Body of pancreas (tissue), 4 donors: ENCODE measurements around the gene ADCYAP1R1. TPM values are rescaled to one million over a fixed set of nuclear protein-coding genes. Genes with fewer than 3 reads are reported as not detected.

Experiments used
- ATAC-seq: fragments of 150-250 bp; one replicate; pipeline ENCODE4 v1.9.1; 2016
- DNase-seq, 4 donors: peaks; one replicate each; pipeline ENCODE4 v3.0.0-alpha.2; 2019
- H3K27ac ChIP-seq, 4 donors: fragments of 200-600 bp; sonication (generic); 1 replicate in 3 of 4; 2 replicates in 1 of 4; pipeline versions ENCODE4 v1.5.1 to v1.6.1; 2016 to 2019; ENCODE audit warnings: mild to moderate bottlenecking in 1 of 4, mixed read lengths in 1 of 4, moderate library complexity in 1 of 4
- H3K27me3 ChIP-seq, 2 donors: fragments of 200-600 bp; sonication (generic); one replicate each; pipeline ENCODE4 v1.6.0; 2016; ENCODE audit warnings: mild to moderate bottlenecking in 1 of 2
- H3K36me3 ChIP-seq, 2 donors: fragments of 200-600 bp; sonication (generic); replicated peaks in 1 of 2; 2 replicates each; pipeline ENCODE4 v1.5.1; 2016; ENCODE audit warnings: low read depth in 2 of 2; ENCODE audit not compliant: insufficient read depth in 1 of 2
- H3K4me1 ChIP-seq: fragments of 200-600 bp; sonication (generic); one replicate; pipeline ENCODE4 v1.6.0; 2016
- H3K4me3 ChIP-seq, 2 donors: fragments of 200-600 bp; sonication (generic); 1 replicate in 1 of 2; 2 replicates in 1 of 2; pipeline ENCODE4 v1.5.1; 2016 to 2019
- H3K9me3 ChIP-seq, 3 donors: fragments of 200-600 bp; sonication (generic); 1 replicate in 2 of 3; 2 replicates in 1 of 3; pipeline ENCODE4 v1.5.1; 2016
- POLR2A ChIP-seq, 3 donors: fragments of 450-650 bp; IDR thresholded peaks; one replicate each; pipeline ENCODE4 v1.6.1; 2016; ENCODE audit warnings: antibody characterized with exemption in 3 of 3, mild to moderate bottlenecking in 2 of 3
- WGBS, 2 donors: methylation state at CpG; one replicate each; pipeline ENCODE4 v1.1.5; 2017; 5-methylcytosine and 5-hydroxymethylcytosine counted together
- intact Hi-C: fragments of 100-400 bp; cut with DNase I; formaldehyde crosslinking; loops from one replicate; pipeline ENCODE4 v1.15.1; 2023
- total RNA-seq, 2 donors: library from RNA; depleted of rRNA; stranded (reverse); fragments of >200 nt; gene quantifications; one replicate each; pipeline ENCODE4 v1.1.0, GENCODE V29; 2016
- TF ChIP-seq, protein P1 (sequence below), 7 experiments: fragments of 450-650 bp in 4 of 7; fragments of 200-600 bp in 3 of 7; sonication (generic) in 3 of 7; IDR thresholded peaks; one replicate each; pipeline ENCODE4 v1.5.1; 2016 to 2019; ENCODE audit warnings: antibody characterized with exemption in 7 of 7

Gene ADCYAP1R1
- total RNA-seq, 2 donors from 2014 or later, result 1.8 to 8.2 TPM

GRCh38 chr7:31098642-31099360 lies 46.7 kb downstream of the ADCYAP1R1 start:
- TF ChIP-seq POLR2A (IDR thresholded peaks at IDR 0.05), result no peak
- TF ChIP-seq, protein P1, sequence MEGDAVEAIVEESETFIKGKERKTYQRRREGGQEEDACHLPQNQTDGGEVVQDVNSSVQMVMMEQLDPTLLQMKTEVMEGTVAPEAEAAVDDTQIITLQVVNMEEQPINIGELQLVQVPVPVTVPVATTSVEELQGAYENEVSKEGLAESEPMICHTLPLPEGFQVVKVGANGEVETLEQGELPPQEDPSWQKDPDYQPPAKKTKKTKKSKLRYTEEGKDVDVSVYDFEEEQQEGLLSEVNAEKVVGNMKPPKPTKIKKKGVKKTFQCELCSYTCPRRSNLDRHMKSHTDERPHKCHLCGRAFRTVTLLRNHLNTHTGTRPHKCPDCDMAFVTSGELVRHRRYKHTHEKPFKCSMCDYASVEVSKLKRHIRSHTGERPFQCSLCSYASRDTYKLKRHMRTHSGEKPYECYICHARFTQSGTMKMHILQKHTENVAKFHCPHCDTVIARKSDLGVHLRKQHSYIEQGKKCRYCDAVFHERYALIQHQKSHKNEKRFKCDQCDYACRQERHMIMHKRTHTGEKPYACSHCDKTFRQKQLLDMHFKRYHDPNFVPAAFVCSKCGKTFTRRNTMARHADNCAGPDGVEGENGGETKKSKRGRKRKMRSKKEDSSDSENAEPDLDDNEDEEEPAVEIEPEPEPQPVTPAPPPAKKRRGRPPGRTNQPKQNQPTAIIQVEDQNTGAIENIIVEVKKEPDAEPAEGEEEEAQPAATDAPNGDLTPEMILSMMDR (IDR thresholded peaks at IDR 0.05), result no peak
- peak in 1 of 4 donors; percentile 2 for DNase-seq
- H3K27ac ChIP-seq, result no peak overlapping the region
- no peak for ATAC-seq
- WGBS, 2 donors, result 79 to 84% methylated on average over 5 of the region's 5 CpGs
- H3K27me3 ChIP-seq, result no peaks in the 10 kb centered on the region
- no peaks in the 10 kb centered on the region for H3K4me1 ChIP-seq
- intact Hi-C loops, result no loop called here
- H3K36me3 ChIP-seq, result no peaks in the 10 kb centered on the region
- H3K9me3 ChIP-seq, result no peaks in the 10 kb centered on the region
- H3K4me3 ChIP-seq, result no peak overlapping the region

DNA sequence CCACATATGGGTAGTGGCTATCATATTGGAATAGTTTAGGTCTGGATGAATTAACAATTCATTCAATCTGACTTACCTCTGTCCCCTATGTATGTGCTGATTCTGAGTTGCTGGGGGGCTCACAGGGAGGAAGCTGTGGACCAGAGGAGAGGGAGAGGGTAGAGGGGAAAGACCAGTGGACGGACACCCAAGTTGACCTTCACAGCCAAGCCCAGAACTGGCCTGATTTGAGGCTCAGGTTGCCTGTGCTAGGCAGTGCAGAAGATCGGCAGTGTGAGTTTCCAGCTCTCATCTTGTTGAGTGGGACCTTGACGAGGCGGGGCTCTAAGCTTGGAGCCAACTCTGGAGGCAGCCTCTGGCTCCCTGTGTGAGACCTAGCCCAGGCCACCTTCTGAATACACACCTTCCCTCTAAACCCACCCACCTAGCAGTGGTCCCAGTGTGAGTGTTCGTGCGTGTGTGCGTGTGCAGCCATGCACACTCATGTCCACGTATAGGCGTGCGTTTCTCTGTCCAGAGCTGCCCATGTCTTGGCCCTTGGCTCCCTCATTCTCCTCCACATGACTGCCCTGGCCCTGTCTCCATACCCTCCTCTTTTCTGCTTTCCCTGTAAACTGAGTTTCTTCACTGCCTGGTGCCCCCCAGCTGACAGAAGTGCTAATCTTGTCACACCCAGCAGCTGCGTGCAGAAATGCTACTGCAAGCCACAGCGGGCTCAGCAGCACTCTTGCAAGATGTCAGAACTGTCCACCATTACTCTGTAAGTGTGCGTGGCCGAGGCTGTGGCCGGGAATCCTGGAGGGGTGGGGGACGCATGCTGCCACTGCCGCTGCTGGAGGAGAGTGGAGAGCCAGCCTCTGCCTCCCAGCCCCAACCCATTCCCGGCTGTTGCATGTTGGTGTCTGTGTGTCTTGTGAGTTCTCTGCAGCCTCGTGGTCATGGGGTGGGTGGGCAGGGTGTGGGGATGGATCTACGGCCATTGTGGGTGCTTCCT lies 47.6 kb downstream of the ADCYAP1R1 start:
- Histone ChIP-seq H3K4me1 (no peaks in the 10 kb centered on the region), H3K4me3 (no peak overlapping the region), H3K27me3 (no peaks in the 10 kb centered on the region), H3K27ac (no peak overlapping the region), H3K9me3 (no peaks in the 10 kb centered on the region), H3K36me3 (no peaks in the 10 kb centered on the region)
- no peak for TF ChIP-seq POLR2A (IDR thresholded peaks at IDR 0.05)
- TF ChIP-seq, protein P1 (IDR thresholded peaks at IDR 0.05), result no peak
- DNase-seq (no peak), ATAC-seq (no peak)
- WGBS, 2 donors, result 66 to 67% methylated on average over 14 to 20 of the region's 20 CpGs
- intact Hi-C loops, result loop anchor here (10.0 kb wide), 1 partner anchor 275 kb away; no protein-coding TSS in a partner anchor

DNA sequence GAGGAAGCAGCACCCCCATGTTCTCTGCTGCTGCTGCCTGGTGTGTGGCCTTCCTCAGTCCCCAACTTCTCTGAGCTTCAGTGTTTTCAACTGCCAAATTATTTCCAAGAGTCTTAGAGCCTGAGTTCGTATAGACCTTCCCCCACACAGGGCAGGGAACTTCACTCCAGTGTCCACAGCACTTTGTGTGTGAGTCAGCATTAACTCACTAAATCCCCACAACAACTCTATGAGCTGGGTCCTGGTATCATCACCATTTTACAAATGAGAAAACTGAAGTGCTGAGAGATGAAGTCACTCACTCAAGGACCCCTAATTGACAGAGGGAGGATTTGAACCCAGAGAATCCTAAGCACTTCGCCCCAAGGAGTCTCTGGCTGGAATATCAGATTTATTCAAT lies 48.3 kb downstream of the ADCYAP1R1 start:
- 55 to 56% methylated on average over 2 of the region's 2 CpGs for WGBS, 2 donors

GRCh38 chr7:31100871-31101270 lies 48.8 kb downstream of the ADCYAP1R1 start:
- no peak for DNase-seq
- 50 to 60% methylated on average over 2 to 3 of the region's 3 CpGs for WGBS, 2 donors
- Histone ChIP-seq H3K4me3 (no peak overlapping the region), H3K9me3 (no peaks in the 10 kb centered on the region), H3K4me1 (no peaks in the 10 kb centered on the region), H3K27me3 (no peaks in the 10 kb centered on the region), H3K36me3 (no peaks in the 10 kb centered on the region), H3K27ac (no peak overlapping the region)
- ATAC-seq, result no peak
- TF ChIP-seq, protein P1 (IDR thresholded peaks at IDR 0.05), result no peak
- TF ChIP-seq POLR2A (IDR thresholded peaks at IDR 0.05), result no peak
- intact Hi-C loops, result loop anchor here (10.0 kb wide), 1 partner anchor 276 kb away; no protein-coding TSS in a partner anchor

More for the DNA sequence above, 48.3 kb downstream of the ADCYAP1R1 start:
- TF ChIP-seq POLR2A (IDR thresholded peaks at IDR 0.05), result no peak
- TF ChIP-seq, protein P1 (IDR thresholded peaks at IDR 0.05), result no peak
- Histone ChIP-seq H3K27ac (no peak overlapping the region), H3K9me3 (no peaks in the 10 kb centered on the region), H3K4me3 (no peak overlapping the region), H3K4me1 (no peaks in the 10 kb centered on the region), H3K27me3 (no peaks in the 10 kb centered on the region), H3K36me3 (no peaks in the 10 kb centered on the region)
- no peak for DNase-seq
- ATAC-seq, result no peak
- intact Hi-C loops, result loop anchor here (10.0 kb wide), 1 partner anchor 276 kb away; no protein-coding TSS in a partner anchor
